Esophagus muscularis mucosa (tissue), 4 donors: ENCODE results near the gene TTLL3.

Experiments
- EP300 ChIP-seq: sonication (generic); formaldehyde crosslinking; IDR thresholded peaks from one replicate; pipeline ENCODE4 v1.6.1; 2017; ENCODE audit warnings: antibody characterized with exemption
- POLR2A ChIP-seq: fragments of 450-650 bp; IDR thresholded peaks from one replicate; pipeline ENCODE4 v1.6.1; 2017; ENCODE audit warnings: antibody characterized with exemption, moderate library complexity, mild to moderate bottlenecking, low read depth
- POLR2AphosphoS5 ChIP-seq, 2 donors: sonication (generic); formaldehyde crosslinking; IDR thresholded peaks; one replicate each; pipeline ENCODE4 v1.6.1; 2017; ENCODE audit warnings: antibody characterized with exemption in 2 of 2
- TF ChIP-seq, protein P1 (sequence below), 3 experiments: fragments of 200-600 bp in 2 of 3; fragments of 450-650 bp in 1 of 3; sonication (generic) in 2 of 3; IDR thresholded peaks; one replicate each; pipeline ENCODE4 v1.5.1; 2017 to 2019; ENCODE audit warnings: antibody characterized with exemption in 3 of 3, mild to moderate bottlenecking in 2 of 3, moderate library complexity in 1 of 3

DNA sequence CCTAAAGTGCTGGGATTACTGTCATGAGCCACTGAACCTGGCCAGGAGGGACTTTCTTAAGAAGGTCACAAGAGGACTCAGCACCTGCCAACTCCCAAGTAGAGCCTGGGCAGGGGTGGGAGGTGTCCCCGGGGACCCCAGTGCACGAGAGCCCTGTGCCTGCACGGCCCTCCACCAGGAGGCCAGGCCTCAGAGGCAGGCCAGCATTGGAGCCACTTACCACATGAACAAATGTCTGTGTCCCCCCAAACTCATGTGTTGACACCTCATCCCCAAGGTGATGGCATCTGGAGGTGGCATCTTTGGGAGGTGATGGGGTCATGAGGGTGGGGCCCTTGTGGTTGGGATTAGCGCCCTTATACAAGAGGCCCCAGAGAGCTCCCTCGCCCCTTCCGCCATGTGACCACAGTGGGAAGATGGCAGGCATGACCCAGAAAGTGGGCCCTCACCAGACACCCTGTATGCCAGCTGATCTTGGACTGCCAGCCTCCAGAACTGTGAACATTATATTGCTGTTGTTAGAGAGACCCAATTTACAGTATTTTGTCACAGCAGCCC, 36.9 kb downstream of the TTLL3 start:
- TF ChIP-seq, protein P1, sequence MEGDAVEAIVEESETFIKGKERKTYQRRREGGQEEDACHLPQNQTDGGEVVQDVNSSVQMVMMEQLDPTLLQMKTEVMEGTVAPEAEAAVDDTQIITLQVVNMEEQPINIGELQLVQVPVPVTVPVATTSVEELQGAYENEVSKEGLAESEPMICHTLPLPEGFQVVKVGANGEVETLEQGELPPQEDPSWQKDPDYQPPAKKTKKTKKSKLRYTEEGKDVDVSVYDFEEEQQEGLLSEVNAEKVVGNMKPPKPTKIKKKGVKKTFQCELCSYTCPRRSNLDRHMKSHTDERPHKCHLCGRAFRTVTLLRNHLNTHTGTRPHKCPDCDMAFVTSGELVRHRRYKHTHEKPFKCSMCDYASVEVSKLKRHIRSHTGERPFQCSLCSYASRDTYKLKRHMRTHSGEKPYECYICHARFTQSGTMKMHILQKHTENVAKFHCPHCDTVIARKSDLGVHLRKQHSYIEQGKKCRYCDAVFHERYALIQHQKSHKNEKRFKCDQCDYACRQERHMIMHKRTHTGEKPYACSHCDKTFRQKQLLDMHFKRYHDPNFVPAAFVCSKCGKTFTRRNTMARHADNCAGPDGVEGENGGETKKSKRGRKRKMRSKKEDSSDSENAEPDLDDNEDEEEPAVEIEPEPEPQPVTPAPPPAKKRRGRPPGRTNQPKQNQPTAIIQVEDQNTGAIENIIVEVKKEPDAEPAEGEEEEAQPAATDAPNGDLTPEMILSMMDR (IDR thresholded peaks at IDR 0.05) = no peak
- TF ChIP-seq POLR2A (no peak), EP300 (no peak), POLR2AphosphoS5 (IDR thresholded peaks at IDR 0.05) (no peak)
